ENCODE data around the gene ATXN1.

DNA sequence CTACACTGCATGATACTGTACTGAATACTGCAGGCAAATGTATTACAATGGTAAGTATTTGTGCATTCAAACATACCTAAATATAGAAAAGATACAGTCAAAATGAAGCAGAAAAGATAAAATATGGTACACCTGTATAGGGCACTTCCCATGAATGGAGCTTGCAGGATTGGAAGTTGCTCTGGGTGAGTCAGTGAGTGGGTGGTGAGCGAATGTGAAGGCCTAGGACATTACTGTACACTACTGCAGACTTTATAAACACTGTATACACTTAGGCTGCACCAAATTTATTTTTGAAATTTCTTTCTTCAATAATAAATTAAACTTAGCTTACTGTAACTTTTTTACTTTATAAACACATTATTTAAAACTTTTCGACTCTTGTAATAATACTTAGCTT, 213.1 kb downstream of the ATXN1 start:
- TF ChIP-seq POLR2A (IDR thresholded peaks at IDR 0.05), result no peak
- TF ChIP-seq, protein P1, sequence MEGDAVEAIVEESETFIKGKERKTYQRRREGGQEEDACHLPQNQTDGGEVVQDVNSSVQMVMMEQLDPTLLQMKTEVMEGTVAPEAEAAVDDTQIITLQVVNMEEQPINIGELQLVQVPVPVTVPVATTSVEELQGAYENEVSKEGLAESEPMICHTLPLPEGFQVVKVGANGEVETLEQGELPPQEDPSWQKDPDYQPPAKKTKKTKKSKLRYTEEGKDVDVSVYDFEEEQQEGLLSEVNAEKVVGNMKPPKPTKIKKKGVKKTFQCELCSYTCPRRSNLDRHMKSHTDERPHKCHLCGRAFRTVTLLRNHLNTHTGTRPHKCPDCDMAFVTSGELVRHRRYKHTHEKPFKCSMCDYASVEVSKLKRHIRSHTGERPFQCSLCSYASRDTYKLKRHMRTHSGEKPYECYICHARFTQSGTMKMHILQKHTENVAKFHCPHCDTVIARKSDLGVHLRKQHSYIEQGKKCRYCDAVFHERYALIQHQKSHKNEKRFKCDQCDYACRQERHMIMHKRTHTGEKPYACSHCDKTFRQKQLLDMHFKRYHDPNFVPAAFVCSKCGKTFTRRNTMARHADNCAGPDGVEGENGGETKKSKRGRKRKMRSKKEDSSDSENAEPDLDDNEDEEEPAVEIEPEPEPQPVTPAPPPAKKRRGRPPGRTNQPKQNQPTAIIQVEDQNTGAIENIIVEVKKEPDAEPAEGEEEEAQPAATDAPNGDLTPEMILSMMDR (IDR thresholded peaks at IDR 0.05), result no peak

All from testis (tissue), 2 donors.